Measurements from ENCODE around the gene IL33. TPM values are rescaled to one million over a fixed set of nuclear protein-coding genes. Genes with fewer than 3 reads are reported as not detected.

The IL33 gene
- polyA plus RNA-seq, 1 of the 3 experiments (the other 2 are of a cell fraction) = not detected

GRCh38 chr9:6305954-6306563 lies 90.5 kb downstream of the IL33 start (continued):
- TF ChIP-seq ZBTB33 (IDR thresholded peaks at IDR 0.05; ENCODE audit: borderline replicate concordance, low read depth) (no peak), NRF1 (IDR thresholded peaks at IDR 0.05; ENCODE audit: low read depth, low read length) (no peak), SMC3 (IDR thresholded peaks at IDR 0.05; ENCODE audit: low read depth, low read length) (peak; percentile 72), MEF2A (IDR thresholded peaks at IDR 0.05; ENCODE audit: borderline replicate concordance, low read depth) (no peak), MXI1 (IDR thresholded peaks at IDR 0.05; ENCODE audit: low read depth, low read length) (no peak), EP300 (IDR thresholded peaks at IDR 0.05; ENCODE audit: borderline replicate concordance in 1 of 2, low read depth in 1 of 2, low read length in 1 of 2) (no peak)

Other genes with a start within 250 kb of the IL33 start
- gene RANBP6, start 200.2 kb upstream of the IL33 start, polyA plus RNA-seq (2012; rRNA removed) = 4.1 and 5.9 TPM in 2 replicates
- gene TPD52L3, start 112.6 kb downstream of the IL33 start, polyA plus RNA-seq (2012; rRNA removed) = not detected in 2 replicates
- 24.1 and 39.6 TPM in 2 replicates for gene UHRF2, start 197.4 kb downstream of the IL33 start, polyA plus RNA-seq (2012; rRNA removed)

Data from SK-N-SH (cell line).